Skeletal muscle satellite cell (primary cell): ENCODE measurements around the gene GRWD1.
A peak's percentile ranks its signal among the peaks of the same experiment; 100 is the strongest.

Experiments
- H3K27me3 ChIP-seq: 2 replicates; pipeline ENCODE4 v1.7.0; 2013; ENCODE audit warnings: low read length; ENCODE audit not compliant: control insufficient read depth, insufficient read depth
- H3K36me3 ChIP-seq: 2 replicates; pipeline ENCODE4 v1.7.0; 2013; ENCODE audit warnings: mild to moderate bottlenecking, control low read depth, low read length; ENCODE audit not compliant: insufficient read depth
- H3K4me1 ChIP-seq: 2 replicates; pipeline ENCODE4 v1.7.0; 2013; ENCODE audit warnings: low read length; ENCODE audit not compliant: control insufficient read depth, insufficient read depth
- H3K4me2 ChIP-seq: 2 replicates; pipeline ENCODE4 v1.7.0; 2013; ENCODE audit warnings: mild to moderate bottlenecking, low read length
- H3K4me3 ChIP-seq: 2 replicates; pipeline ENCODE4 v1.7.0; 2013; ENCODE audit warnings: low read length
- H3K9ac ChIP-seq: 2 replicates; pipeline ENCODE4 v1.7.0; 2013; ENCODE audit warnings: mild to moderate bottlenecking, low read depth, low read length, moderate library complexity
- H3K9me3 ChIP-seq: replicated peaks from 2 replicates; pipeline ENCODE4 v1.7.0; 2013; ENCODE audit warnings: mild to moderate bottlenecking, control low read depth, low read length

The GRWD1 gene

GRCh38 chr19:48405850-48406249 is 39.9 kb upstream of the GRWD1 start:
- peaks cover 3% of the 10 kb centered on the region for H3K4me1 ChIP-seq

GRCh38 chr19:48413879-48414587 is 31.8 kb upstream of the GRWD1 start:
- no peak overlapping the region for H3K9ac ChIP-seq
- peaks cover 12% of the 10 kb centered on the region for H3K4me1 ChIP-seq
- H3K4me2 ChIP-seq, result peak overlapping the region; percentile 62
- H3K4me3 ChIP-seq, result peak overlapping the region; percentile 36
- H3K36me3 ChIP-seq, result no peaks in the 10 kb centered on the region
- peaks cover 13% of the 10 kb centered on the region for H3K27me3 ChIP-seq
- H3K9me3 ChIP-seq, result no peaks in the 10 kb centered on the region

More at GRCh38 chr19:48405850-48406249, 39.9 kb upstream of the GRWD1 start:
- H3K9me3 ChIP-seq, result no peaks in the 10 kb centered on the region
- peaks cover 9% of the 10 kb centered on the region for H3K27me3 ChIP-seq
- no peak overlapping the region for H3K4me3 ChIP-seq
- H3K36me3 ChIP-seq, result no peaks in the 10 kb centered on the region
- H3K9ac ChIP-seq, result no peak overlapping the region
- no peak overlapping the region for H3K4me2 ChIP-seq

- Histone ChIP-seq H3K4me2 (peak overlapping the region; percentile 62), H3K9ac (no peak overlapping the region), H3K27me3 (peaks cover 13% of the 10 kb centered on the region)
These were observed 30.4 kb upstream of the GRWD1 start for GRCh38 chr19:48415395-48415794.

GRCh38 chr19:48415806-48416221 is 30.0 kb upstream of the GRWD1 start:
- Histone ChIP-seq H3K4me3 (no peak overlapping the region), H3K27me3 (peaks cover 13% of the 10 kb centered on the region), H3K9me3 (no peaks in the 10 kb centered on the region), H3K4me1 (peaks cover 12% of the 10 kb centered on the region), H3K36me3 (no peaks in the 10 kb centered on the region), H3K4me2 (no peak overlapping the region), H3K9ac (no peak overlapping the region)

More at GRCh38 chr19:48415395-48415794, 30.4 kb upstream of the GRWD1 start:
- Histone ChIP-seq H3K4me3 (no peak overlapping the region), H3K4me1 (peaks cover 12% of the 10 kb centered on the region), H3K9me3 (no peaks in the 10 kb centered on the region), H3K36me3 (no peaks in the 10 kb centered on the region)

GRCh38 chr19:48417421-48417820 is 28.4 kb upstream of the GRWD1 start:
- Histone ChIP-seq H3K36me3 (no peaks in the 10 kb centered on the region), H3K27me3 (peaks cover 13% of the 10 kb centered on the region), H3K4me2 (no peak overlapping the region), H3K4me1 (peaks cover 12% of the 10 kb centered on the region), H3K4me3 (no peak overlapping the region), H3K9me3 (no peaks in the 10 kb centered on the region), H3K9ac (no peak overlapping the region)

- Histone ChIP-seq H3K9me3 (no peaks in the 10 kb centered on the region), H3K36me3 (no peaks in the 10 kb centered on the region), H3K27me3 (peaks cover 13% of the 10 kb centered on the region), H3K4me2 (no peak overlapping the region), H3K4me3 (no peak overlapping the region), H3K9ac (no peak overlapping the region), H3K4me1 (peaks cover 12% of the 10 kb centered on the region)
These were observed 27.3 kb upstream of the GRWD1 start for GRCh38 chr19:48418317-48419064.

GRCh38 chr19:48419158-48419920 is 26.4 kb upstream of the GRWD1 start:
- H3K4me1 ChIP-seq, result peaks cover 9% of the 10 kb centered on the region
- peaks cover 13% of the 10 kb centered on the region for H3K27me3 ChIP-seq
- H3K36me3 ChIP-seq, result no peaks in the 10 kb centered on the region
- no peak overlapping the region for H3K4me3 ChIP-seq
- H3K9ac ChIP-seq, result no peak overlapping the region
- H3K4me2 ChIP-seq, result no peak overlapping the region
- H3K9me3 ChIP-seq, result no peaks in the 10 kb centered on the region

- H3K4me3 ChIP-seq, result no peak overlapping the region
- H3K27me3 ChIP-seq, result peaks cover 5% of the 10 kb centered on the region
- H3K9me3 ChIP-seq, result no peaks in the 10 kb centered on the region
- H3K9ac ChIP-seq, result no peak overlapping the region
- H3K36me3 ChIP-seq, result no peaks in the 10 kb centered on the region
- H3K4me2 ChIP-seq, result no peak overlapping the region
- H3K4me1 ChIP-seq, result peaks cover 7% of the 10 kb centered on the region
These were observed 24.2 kb upstream of the GRWD1 start for GRCh38 chr19:48421548-48421947.

- peak overlapping the region; percentile 61 for H3K9ac ChIP-seq
- no peaks in the 10 kb centered on the region for H3K36me3 ChIP-seq
- H3K4me2 ChIP-seq, result peak overlapping the region; percentile 72
- H3K27me3 ChIP-seq, result no peaks in the 10 kb centered on the region
- no peaks in the 10 kb centered on the region for H3K9me3 ChIP-seq
- H3K4me1 ChIP-seq, result peaks cover 7% of the 10 kb centered on the region
- H3K4me3 ChIP-seq, result no peak overlapping the region
These were observed 21.0 kb upstream of the GRWD1 start for GRCh38 chr19:48424694-48425219.

GRCh38 chr19:48428670-48429069 is 17.1 kb upstream of the GRWD1 start:
- no peak overlapping the region for H3K4me3 ChIP-seq
- H3K4me2 ChIP-seq, result no peak overlapping the region
- no peaks in the 10 kb centered on the region for H3K27me3 ChIP-seq
- no peaks in the 10 kb centered on the region for H3K9me3 ChIP-seq
- no peaks in the 10 kb centered on the region for H3K36me3 ChIP-seq
- no peak overlapping the region for H3K9ac ChIP-seq
- H3K4me1 ChIP-seq, result peaks cover 7% of the 10 kb centered on the region

- H3K4me2 ChIP-seq, result no peak overlapping the region
- H3K27me3 ChIP-seq, result no peaks in the 10 kb centered on the region
- H3K9me3 ChIP-seq, result no peaks in the 10 kb centered on the region
- H3K9ac ChIP-seq, result no peak overlapping the region
- H3K4me1 ChIP-seq, result no peaks in the 10 kb centered on the region
- no peak overlapping the region for H3K4me3 ChIP-seq
- H3K36me3 ChIP-seq, result no peaks in the 10 kb centered on the region
These were observed 12.4 kb upstream of the GRWD1 start for GRCh38 chr19:48433337-48433736.
